A673 (cell line): ENCODE data around the gene NSMCE4A.

Experiments
- EZH2 ChIP-seq: fragments of 200-600 bp; sonication (generic); IDR thresholded peaks from 2 replicates; pipeline ENCODE4 v1.6.1; 2017; ENCODE audit warnings: borderline replicate concordance, low read depth, mild to moderate bottlenecking, mixed read lengths, antibody characterized with exemption, low read length; ENCODE audit not compliant: poor library complexity, severe bottlenecking
- TF ChIP-seq, protein P1 (sequence below): fragments of 300-800, 200-600 bp; sonication (generic); conservative IDR thresholded peaks from 2 replicates; pipeline ENCODE4 v1.5.1; 2017; ENCODE audit warnings: low read depth, mild to moderate bottlenecking, antibody characterized with exemption, low read length, moderate library complexity, mixed read lengths

DNA sequence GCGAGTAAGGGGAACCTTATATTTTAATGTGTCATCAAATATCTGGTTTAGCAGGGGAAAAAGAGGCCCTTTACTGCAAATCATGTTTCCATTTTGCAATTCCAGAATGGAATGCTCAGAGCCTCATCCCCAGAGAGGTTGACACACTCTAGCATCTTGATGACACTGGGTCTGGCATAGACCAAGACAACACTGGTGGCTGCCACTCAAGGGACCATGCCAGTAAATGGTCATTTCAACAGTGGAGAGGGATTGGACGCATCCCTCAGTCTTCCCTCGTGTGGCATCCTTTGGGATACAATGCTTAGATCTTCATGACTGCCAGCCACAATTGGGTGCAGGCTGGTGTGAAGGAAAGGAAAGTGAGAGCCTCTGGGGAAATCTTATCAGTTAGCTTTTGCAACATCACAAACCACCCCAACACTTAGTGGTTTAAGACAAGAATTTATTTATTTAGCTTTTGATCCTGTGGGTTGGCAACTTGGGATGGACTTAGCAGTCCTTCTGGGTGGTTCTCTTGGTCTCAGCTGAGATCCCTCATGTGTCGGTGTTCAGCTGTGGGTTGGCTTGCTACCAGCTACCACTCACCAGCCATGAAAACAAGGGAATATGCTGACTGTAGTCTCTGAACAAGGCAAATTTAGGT lies 35.5 kb upstream of the NSMCE4A start:
- TF ChIP-seq, protein P1, sequence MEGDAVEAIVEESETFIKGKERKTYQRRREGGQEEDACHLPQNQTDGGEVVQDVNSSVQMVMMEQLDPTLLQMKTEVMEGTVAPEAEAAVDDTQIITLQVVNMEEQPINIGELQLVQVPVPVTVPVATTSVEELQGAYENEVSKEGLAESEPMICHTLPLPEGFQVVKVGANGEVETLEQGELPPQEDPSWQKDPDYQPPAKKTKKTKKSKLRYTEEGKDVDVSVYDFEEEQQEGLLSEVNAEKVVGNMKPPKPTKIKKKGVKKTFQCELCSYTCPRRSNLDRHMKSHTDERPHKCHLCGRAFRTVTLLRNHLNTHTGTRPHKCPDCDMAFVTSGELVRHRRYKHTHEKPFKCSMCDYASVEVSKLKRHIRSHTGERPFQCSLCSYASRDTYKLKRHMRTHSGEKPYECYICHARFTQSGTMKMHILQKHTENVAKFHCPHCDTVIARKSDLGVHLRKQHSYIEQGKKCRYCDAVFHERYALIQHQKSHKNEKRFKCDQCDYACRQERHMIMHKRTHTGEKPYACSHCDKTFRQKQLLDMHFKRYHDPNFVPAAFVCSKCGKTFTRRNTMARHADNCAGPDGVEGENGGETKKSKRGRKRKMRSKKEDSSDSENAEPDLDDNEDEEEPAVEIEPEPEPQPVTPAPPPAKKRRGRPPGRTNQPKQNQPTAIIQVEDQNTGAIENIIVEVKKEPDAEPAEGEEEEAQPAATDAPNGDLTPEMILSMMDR, result no peak
- no peak for TF ChIP-seq EZH2
